BE2C (cell line): ENCODE measurements around the gene TANC1.

Source experiments
- DNase-seq: peaks from one replicate; pipeline ENCODE4 v3.0.0-alpha.2; 2020
- H3K27me3 ChIP-seq: fragments of 250-450 bp; sonication (Bioruptor Pico); 2 replicates; pipeline ENCODE4 v1.5.1; 2020; ENCODE audit warnings: mild to moderate bottlenecking
- H3K36me3 ChIP-seq: fragments of 250-450 bp; sonication (Bioruptor Pico); 2 replicates; pipeline ENCODE4 v1.5.1; 2020; ENCODE audit warnings: mild to moderate bottlenecking
- H3K4me1 ChIP-seq: fragments of 250-450 bp; sonication (Bioruptor Pico); 2 replicates; pipeline ENCODE4 v1.5.1; 2020
- H3K4me3 ChIP-seq: 2 replicates; pipeline ENCODE4 v1.5.1; 2011; ENCODE audit warnings: low read depth, low read length
- H3K9me3 ChIP-seq: fragments of 250-450 bp; sonication (Bioruptor Pico); 2 replicates; pipeline ENCODE4 v1.5.1; 2020
- TF ChIP-seq, protein P1 (sequence below): IDR thresholded peaks from 2 replicates; pipeline ENCODE4 v1.5.1; 2012; ENCODE audit warnings: mild to moderate bottlenecking, low read depth, low read length

TANC1 gene

DNA sequence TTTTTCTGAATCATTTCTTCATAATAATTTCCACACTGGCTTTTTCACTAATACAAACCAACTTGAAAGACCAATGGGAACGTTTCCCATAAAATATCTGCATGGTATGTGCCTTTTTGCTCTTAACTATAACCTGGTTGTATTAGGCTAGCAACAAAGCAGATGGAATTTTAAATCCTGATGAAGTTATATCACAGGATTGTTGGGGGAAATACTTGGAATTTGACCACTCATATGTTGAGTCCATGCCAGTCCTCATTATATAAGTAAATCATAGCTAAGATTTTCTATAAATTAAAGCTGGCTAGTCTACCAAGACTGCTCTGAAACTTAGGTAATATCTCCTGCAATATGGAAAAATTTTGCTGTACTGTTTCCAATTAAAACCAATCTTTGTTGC lies 99.5 kb downstream of the TANC1 start:
- DNase-seq = no peak
- Histone ChIP-seq H3K9me3 (no peaks in the 10 kb centered on the region), H3K4me3 (no peak overlapping the region), H3K4me1 (no peaks in the 10 kb centered on the region), H3K27me3 (no peaks in the 10 kb centered on the region), H3K36me3 (no peaks in the 10 kb centered on the region)
- TF ChIP-seq, protein P1, sequence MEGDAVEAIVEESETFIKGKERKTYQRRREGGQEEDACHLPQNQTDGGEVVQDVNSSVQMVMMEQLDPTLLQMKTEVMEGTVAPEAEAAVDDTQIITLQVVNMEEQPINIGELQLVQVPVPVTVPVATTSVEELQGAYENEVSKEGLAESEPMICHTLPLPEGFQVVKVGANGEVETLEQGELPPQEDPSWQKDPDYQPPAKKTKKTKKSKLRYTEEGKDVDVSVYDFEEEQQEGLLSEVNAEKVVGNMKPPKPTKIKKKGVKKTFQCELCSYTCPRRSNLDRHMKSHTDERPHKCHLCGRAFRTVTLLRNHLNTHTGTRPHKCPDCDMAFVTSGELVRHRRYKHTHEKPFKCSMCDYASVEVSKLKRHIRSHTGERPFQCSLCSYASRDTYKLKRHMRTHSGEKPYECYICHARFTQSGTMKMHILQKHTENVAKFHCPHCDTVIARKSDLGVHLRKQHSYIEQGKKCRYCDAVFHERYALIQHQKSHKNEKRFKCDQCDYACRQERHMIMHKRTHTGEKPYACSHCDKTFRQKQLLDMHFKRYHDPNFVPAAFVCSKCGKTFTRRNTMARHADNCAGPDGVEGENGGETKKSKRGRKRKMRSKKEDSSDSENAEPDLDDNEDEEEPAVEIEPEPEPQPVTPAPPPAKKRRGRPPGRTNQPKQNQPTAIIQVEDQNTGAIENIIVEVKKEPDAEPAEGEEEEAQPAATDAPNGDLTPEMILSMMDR = no peak

DNA sequence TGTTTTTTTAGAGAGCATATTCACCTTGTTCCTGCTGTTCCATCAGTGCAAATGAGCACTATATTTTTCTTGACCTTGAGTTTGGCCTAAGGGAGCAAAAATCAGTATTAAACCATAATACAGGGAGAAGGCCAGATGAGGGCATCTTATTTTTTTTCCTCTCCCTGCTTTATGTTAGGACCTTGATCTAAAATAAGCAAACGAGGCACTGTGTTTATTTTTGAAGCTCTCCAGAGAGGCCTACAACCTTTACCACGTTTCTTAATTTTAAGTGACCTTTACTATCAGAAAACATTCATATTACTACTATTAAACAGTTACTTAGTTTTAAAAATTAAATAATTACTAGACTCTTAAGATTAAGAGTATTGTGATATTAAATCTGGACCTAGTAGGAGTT lies 100.8 kb downstream of the TANC1 start:
- no peak overlapping the region for H3K4me3 ChIP-seq
- H3K9me3 ChIP-seq = no peaks in the 10 kb centered on the region
- no peaks in the 10 kb centered on the region for H3K27me3 ChIP-seq
- no peaks in the 10 kb centered on the region for H3K4me1 ChIP-seq
- DNase-seq = no peak
- H3K36me3 ChIP-seq = no peaks in the 10 kb centered on the region
- TF ChIP-seq, protein P1 = no peak

DNA sequence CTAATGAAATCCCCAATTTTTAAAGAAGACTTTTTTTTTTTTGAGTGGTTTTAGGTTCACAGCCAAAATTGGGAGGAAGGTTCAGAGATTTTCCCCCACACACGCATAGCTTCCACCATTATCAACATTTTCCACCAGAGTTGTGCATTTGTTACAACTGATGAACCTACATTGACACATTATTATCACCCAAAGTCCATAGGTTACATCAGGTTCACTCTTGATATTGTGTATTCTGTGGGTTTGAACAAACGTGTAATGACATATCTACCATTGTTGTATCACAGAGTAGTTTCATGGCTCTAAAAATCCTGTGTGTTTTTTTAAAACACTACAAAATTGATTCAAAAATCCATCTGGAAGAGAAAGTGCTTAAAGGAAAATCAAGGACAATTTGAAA lies 101.8 kb downstream of the TANC1 start:
- Histone ChIP-seq H3K4me3 (no peak overlapping the region), H3K4me1 (no peaks in the 10 kb centered on the region), H3K27me3 (no peaks in the 10 kb centered on the region), H3K36me3 (no peaks in the 10 kb centered on the region), H3K9me3 (no peaks in the 10 kb centered on the region)
- TF ChIP-seq, protein P1 = no peak
- no peak for DNase-seq

DNA sequence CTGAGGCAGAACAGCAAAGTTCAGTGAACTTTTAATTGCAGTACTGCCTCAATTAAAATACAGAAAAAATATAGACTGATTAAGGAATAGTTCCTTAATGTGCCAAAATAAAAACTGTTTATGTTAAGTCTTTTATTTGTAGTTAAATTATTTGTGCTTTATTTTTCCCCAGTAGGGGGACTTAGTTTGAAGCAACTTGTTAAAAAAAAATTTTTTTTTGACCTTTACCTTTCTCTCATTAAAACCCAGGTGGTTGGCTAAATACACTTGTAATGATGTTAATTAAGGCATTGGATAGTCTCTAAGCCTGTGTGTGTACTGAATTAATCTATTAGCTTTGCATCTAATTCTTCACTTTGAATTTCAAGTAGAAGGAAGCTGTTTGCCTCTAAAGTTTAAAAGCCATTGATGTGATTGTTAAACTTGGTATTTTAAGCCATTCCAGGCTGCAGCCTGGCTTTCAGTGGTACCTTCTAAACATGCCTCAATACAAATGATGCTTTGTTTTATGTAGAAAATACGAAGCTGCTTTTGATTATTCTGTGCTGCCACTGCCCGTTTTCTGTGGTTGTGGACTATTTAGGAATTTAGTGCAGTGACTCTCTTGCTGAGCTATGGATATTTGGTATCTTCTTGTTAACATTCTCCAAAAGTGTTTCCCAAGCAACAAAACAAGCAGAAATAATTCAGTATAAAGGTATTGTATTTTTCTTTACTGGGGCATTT lies 102.9 kb downstream of the TANC1 start:
- no peak for DNase-seq
- H3K9me3 ChIP-seq = no peaks in the 10 kb centered on the region
- no peaks in the 10 kb centered on the region for H3K27me3 ChIP-seq
- no peaks in the 10 kb centered on the region for H3K36me3 ChIP-seq
- H3K4me3 ChIP-seq = no peak overlapping the region
- TF ChIP-seq, protein P1 = no peak
- no peaks in the 10 kb centered on the region for H3K4me1 ChIP-seq

DNA sequence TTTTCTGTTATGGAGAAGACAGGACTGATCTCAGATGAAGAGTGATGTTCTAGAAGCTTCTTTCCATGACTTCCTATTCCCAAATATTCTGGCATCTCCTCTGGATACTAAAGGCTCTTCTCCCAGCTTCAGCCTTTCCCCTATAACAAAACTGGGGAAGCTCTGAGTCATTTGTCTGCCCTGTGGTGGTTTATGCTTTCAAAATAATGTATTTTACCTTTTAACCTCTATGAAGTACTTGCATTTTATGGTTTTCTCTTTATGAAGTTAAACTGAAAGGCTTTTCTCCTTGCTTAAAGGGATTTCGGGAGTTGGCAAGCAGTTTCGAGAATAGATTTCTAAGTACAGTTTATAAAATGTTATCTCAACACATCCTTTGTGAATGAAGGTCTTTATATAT lies 104.4 kb downstream of the TANC1 start:
- Histone ChIP-seq H3K27me3 (no peaks in the 10 kb centered on the region), H3K4me1 (no peaks in the 10 kb centered on the region), H3K9me3 (no peaks in the 10 kb centered on the region), H3K4me3 (no peak overlapping the region), H3K36me3 (no peaks in the 10 kb centered on the region)
- TF ChIP-seq, protein P1 = no peak
- DNase-seq = no peak

DNA sequence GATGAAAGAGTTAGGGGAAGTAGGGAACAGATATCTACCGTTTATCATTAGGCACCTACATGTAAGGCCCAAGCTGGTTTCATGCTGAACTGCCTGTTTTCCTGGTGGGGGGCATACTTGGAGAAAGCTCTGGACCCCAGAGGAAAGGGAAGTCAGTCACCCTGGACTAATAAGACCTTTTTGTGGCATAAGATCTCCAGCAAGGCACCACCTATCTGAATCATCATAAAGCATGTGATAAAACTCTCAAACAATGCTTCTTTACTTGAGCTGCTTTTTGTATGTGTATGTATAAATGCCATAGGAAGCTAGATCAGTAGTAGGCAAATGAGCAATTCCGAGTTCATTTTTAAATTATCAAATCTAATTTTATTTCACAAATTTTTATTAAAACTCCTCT lies 104.8 kb downstream of the TANC1 start:
- TF ChIP-seq, protein P1 = no peak
- H3K27me3 ChIP-seq = no peaks in the 10 kb centered on the region
- H3K4me1 ChIP-seq = no peaks in the 10 kb centered on the region
- H3K9me3 ChIP-seq = no peaks in the 10 kb centered on the region
- no peak overlapping the region for H3K4me3 ChIP-seq
- no peaks in the 10 kb centered on the region for H3K36me3 ChIP-seq
- DNase-seq = no peak
